ENCODE results near the gene SLC38A7. TPM values are rescaled to one million over a fixed set of nuclear protein-coding genes. Genes with fewer than 3 reads are reported as not detected.

The SLC38A7 gene
- total and polyA plus RNA-seq, 2 of the 13 experiments (the other 11 are each of a cell fraction or from before 2014, with no cell fraction given) = 13.2 to 14.1 TPM

DNA sequence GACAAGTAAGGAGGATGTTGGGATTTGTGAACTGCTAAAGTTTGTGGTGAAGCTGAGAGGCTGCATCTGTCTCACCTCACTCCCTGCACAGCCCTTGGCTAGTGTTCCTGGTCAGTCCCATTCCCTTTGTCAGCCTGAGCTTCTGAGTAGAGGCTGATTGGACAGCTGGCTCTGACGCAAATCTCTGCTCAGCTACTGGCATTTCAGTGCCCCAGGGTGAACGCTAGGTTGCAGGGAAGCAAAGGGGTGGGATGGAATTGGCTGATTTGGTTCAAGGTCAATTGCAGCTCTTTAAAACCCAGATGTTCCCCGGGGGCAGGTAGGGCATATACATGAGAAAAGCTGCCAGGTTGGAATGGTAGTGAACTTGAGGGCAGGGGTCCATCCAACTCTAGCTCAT is 31.8 kb downstream of the SLC38A7 start (continued):
- TF ChIP-seq ZNF263 (CRISPR knock-in tag; IDR thresholded peaks at IDR 0.05) = no peak

DNA sequence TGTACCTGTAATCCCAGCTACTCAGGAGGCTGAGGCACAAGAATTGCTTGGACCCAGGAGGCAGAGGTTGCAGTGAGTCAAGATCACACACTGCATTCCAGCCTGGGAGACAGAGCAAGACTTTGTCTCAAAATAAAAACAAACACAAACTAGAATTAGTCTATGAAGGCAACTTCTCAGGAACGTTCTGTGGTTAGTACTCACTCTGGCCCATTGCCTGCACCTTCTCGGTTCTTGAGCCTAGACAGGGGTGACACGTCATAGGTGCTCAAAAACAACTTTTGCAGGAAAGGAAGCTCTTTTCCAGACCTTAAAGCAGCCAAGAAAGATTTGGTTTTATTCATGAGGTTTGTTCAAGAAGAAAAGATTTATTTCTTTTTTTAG is 32.6 kb downstream of the SLC38A7 start:
- no peaks in the 10 kb centered on the region for H3K79me2 ChIP-seq (ENCODE audit: insufficient read depth, low read length)
- H2AFZ ChIP-seq (ENCODE audit: low read length) = no peak overlapping the region
- no peak overlapping the region for H3K4me3 ChIP-seq (replicated peaks in 1 of 3; ENCODE audit: insufficient read depth in 1 of 3, low read depth in 2 of 3, low read length in 3 of 3)
- no peaks in the 10 kb centered on the region for H3K9me3 ChIP-seq (ENCODE audit: low read length)
- H3K27ac ChIP-seq (ENCODE audit: extremely low read length, insufficient read depth, low read length) = no peak overlapping the region
- no peaks in the 10 kb centered on the region for H4K20me1 ChIP-seq (ENCODE audit: insufficient read depth, low read length)
- H3K27me3 ChIP-seq (ENCODE audit: control insufficient read depth in 1 of 2, insufficient read depth in 2 of 2, low read length in 2 of 2) = no peaks in the 10 kb centered on the region
- BruUV-seq (replicated peaks) = no TSS peak
- no peak for ATAC-seq
- POLR2A ChIA-PET = interaction anchor here (1.0 to 3.7 kb wide), 2 partner anchors 17 to 33 kb away, joined by 4 to 44 read pairs; partner anchors contain the start of gene SLC38A7
- FAIRE-seq = no peak
- DNase-seq (ENCODE audit: low spot score) = no peak
- no peaks in the 10 kb centered on the region for H3K36me3 ChIP-seq (replicated peaks in 1 of 2; ENCODE audit: control insufficient read depth in 1 of 2, insufficient read depth in 2 of 2, low read length in 2 of 2)
- CTCF ChIA-PET (ENCODE audit: low intra/inter-chr PET ratio, low total read pairs) = no interaction called here
- 30% methylated on average over 3 of the region's 3 CpGs for WGBS (ENCODE audit: low lambda C conversion rate)
- intact Hi-C loops (cut with micrococcal nuclease; ENCODE audit: unreplicated experiment) = no loop called here
- TF ChIP-seq, protein P1, sequence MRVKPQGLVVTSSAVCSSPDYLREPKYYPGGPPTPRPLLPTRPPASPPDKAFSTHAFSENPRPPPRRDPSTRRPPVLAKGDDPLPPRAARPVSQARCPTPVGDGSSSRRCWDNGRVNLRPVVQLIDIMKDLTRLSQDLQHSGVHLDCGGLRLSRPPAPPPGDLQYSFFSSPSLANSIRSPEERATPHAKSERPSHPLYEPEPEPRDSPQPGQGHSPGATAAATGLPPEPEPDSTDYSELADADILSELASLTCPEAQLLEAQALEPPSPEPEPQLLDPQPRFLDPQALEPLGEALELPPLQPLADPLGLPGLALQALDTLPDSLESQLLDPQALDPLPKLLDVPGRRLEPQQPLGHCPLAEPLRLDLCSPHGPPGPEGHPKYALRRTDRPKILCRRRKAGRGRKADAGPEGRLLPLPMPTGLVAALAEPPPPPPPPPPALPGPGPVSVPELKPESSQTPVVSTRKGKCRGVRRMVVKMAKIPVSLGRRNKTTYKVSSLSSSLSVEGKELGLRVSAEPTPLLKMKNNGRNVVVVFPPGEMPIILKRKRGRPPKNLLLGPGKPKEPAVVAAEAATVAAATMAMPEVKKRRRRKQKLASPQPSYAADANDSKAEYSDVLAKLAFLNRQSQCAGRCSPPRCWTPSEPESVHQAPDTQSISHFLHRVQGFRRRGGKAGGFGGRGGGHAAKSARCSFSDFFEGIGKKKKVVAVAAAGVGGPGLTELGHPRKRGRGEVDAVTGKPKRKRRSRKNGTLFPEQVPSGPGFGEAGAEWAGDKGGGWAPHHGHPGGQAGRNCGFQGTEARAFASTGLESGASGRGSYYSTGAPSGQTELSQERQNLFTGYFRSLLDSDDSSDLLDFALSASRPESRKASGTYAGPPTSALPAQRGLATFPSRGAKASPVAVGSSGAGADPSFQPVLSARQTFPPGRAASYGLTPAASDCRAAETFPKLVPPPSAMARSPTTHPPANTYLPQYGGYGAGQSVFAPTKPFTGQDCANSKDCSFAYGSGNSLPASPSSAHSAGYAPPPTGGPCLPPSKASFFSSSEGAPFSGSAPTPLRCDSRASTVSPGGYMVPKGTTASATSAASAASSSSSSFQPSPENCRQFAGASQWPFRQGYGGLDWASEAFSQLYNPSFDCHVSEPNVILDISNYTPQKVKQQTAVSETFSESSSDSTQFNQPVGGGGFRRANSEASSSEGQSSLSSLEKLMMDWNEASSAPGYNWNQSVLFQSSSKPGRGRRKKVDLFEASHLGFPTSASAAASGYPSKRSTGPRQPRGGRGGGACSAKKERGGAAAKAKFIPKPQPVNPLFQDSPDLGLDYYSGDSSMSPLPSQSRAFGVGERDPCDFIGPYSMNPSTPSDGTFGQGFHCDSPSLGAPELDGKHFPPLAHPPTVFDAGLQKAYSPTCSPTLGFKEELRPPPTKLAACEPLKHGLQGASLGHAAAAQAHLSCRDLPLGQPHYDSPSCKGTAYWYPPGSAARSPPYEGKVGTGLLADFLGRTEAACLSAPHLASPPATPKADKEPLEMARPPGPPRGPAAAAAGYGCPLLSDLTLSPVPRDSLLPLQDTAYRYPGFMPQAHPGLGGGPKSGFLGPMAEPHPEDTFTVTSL (CRISPR knock-in tag; IDR thresholded peaks at IDR 0.05; ENCODE audit: borderline replicate concordance) = no peak
- TF ChIP-seq, protein P2, sequence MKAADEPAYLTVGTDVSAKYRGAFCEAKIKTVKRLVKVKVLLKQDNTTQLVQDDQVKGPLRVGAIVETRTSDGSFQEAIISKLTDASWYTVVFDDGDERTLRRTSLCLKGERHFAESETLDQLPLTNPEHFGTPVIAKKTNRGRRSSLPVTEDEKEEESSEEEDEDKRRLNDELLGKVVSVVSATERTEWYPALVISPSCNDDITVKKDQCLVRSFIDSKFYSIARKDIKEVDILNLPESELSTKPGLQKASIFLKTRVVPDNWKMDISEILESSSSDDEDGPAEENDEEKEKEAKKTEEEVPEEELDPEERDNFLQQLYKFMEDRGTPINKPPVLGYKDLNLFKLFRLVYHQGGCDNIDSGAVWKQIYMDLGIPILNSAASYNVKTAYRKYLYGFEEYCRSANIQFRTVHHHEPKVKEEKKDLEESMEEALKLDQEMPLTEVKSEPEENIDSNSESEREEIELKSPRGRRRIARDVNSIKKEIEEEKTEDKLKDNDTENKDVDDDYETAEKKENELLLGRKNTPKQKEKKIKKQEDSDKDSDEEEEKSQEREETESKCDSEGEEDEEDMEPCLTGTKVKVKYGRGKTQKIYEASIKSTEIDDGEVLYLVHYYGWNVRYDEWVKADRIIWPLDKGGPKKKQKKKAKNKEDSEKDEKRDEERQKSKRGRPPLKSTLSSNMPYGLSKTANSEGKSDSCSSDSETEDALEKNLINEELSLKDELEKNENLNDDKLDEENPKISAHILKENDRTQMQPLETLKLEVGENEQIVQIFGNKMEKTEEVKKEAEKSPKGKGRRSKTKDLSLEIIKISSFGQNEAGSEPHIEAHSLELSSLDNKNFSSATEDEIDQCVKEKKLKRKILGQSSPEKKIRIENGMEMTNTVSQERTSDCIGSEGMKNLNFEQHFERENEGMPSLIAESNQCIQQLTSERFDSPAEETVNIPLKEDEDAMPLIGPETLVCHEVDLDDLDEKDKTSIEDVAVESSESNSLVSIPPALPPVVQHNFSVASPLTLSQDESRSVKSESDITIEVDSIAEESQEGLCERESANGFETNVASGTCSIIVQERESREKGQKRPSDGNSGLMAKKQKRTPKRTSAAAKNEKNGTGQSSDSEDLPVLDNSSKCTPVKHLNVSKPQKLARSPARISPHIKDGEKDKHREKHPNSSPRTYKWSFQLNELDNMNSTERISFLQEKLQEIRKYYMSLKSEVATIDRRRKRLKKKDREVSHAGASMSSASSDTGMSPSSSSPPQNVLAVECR (CRISPR knock-in tag; IDR thresholded peaks at IDR 0.05; ENCODE audit: borderline replicate concordance) = no peak
- TF ChIP-seq ZNF101 (CRISPR knock-in tag; IDR thresholded peaks at IDR 0.05; ENCODE audit: borderline replicate concordance, low read depth) = no peak
- TF ChIP-seq ZNF850 (CRISPR knock-in tag; conservative IDR thresholded peaks at IDR 0.05) = 0 out of 2 replicates have a peak, but pooled peaks have one; percentile 29
- TF ChIP-seq ZNF333 (CRISPR knock-in tag; IDR thresholded peaks at IDR 0.05; ENCODE audit: borderline replicate concordance) = no peak
- TF ChIP-seq ZC3H4 (CRISPR knock-in tag; IDR thresholded peaks at IDR 0.05; ENCODE audit: borderline replicate concordance) = no peak
- peaks cover 69% of the 10 kb centered on the region for H3K4me1 ChIP-seq (ENCODE audit: insufficient read depth, low read length)
- in situ Hi-C loops (cut with HindIII; ENCODE audit: extremely low pct_ligation_motif_present, low pct_unique_long_range_greater_than_20kb) = no loop called here
- H3K9ac ChIP-seq (ENCODE audit: insufficient read depth, low read depth, low read length) = no peak overlapping the region
- H3K4me2 ChIP-seq (ENCODE audit: low read depth, low read length) = no peak overlapping the region

Measured in HepG2 (cell line).